Endodermal cell (in vitro differentiated cells): ENCODE data around the gene PROM1. TPM values are rescaled to one million over a fixed set of nuclear protein-coding genes. Genes with fewer than 3 reads are reported as not detected.
A peak's percentile ranks its signal among the peaks of the same experiment; 100 is the strongest.

ENCODE experiments used
- DNase-seq: peaks from one replicate; pipeline ENCODE4 v3.0.0-alpha.2; 2017
- H3K27ac ChIP-seq: 2 replicates; pipeline ENCODE4 v1.5.1; 2013; ENCODE audit warnings: mild to moderate bottlenecking, low read depth, low read length, moderate library complexity
- H3K27me3 ChIP-seq: 2 replicates; pipeline ENCODE4 v1.6.1; 2013; ENCODE audit warnings: mild to moderate bottlenecking, low read length, moderate library complexity; ENCODE audit not compliant: insufficient read depth, control insufficient read depth, poor library complexity, severe bottlenecking
- H3K36me3 ChIP-seq: 2 replicates; pipeline ENCODE4 v1.7.0; 2013; ENCODE audit warnings: mild to moderate bottlenecking, low read length, moderate library complexity; ENCODE audit not compliant: control insufficient read depth, insufficient read depth
- H3K4me1 ChIP-seq: one replicate; pipeline ENCODE4 v1.7.0; 2013; ENCODE audit warnings: low read length; ENCODE audit not compliant: control insufficient read depth, insufficient read depth
- H3K4me3 ChIP-seq: 2 replicates; pipeline ENCODE4 v1.5.1; 2013; ENCODE audit warnings: mild to moderate bottlenecking, low read length, moderate library complexity
- H3K9ac ChIP-seq: 2 replicates; pipeline ENCODE4 v1.6.1; 2013; ENCODE audit warnings: mild to moderate bottlenecking, low read length, moderate library complexity; ENCODE audit not compliant: poor library complexity, severe bottlenecking; ENCODE audit errors: extremely low read depth
- H3K9me3 ChIP-seq: 2 replicates; pipeline ENCODE4 v1.6.1; 2013; ENCODE audit warnings: mild to moderate bottlenecking, low read length, moderate library complexity; ENCODE audit not compliant: control insufficient read depth
- H3K27ac Mint-ChIP-seq: 2 replicates; pipeline ENCODE4 v1.8.0; 2020; ENCODE audit warnings: mixed read lengths
- H3K27me3 Mint-ChIP-seq: 2 replicates; pipeline ENCODE4 v1.8.0; 2021; ENCODE audit warnings: mild to moderate bottlenecking, mixed read lengths; ENCODE audit not compliant: insufficient read depth
- H3K36me3 Mint-ChIP-seq: 2 replicates; pipeline ENCODE4 v1.8.0; 2020; ENCODE audit warnings: low read depth, mixed read lengths
- H3K4me1 Mint-ChIP-seq: 2 replicates; pipeline ENCODE4 v1.8.0; 2020; ENCODE audit warnings: mixed read lengths
- H3K4me3 Mint-ChIP-seq: 2 replicates; pipeline ENCODE4 v1.8.0; 2020; ENCODE audit warnings: mild to moderate bottlenecking, moderate library complexity, mixed read lengths
- H3K9me3 Mint-ChIP-seq: 2 replicates; pipeline ENCODE4 v1.8.0; 2020; ENCODE audit warnings: mild to moderate bottlenecking, mixed read lengths
- CTCF ChIP-seq: fragments of 200-600 bp; sonication (generic); conservative IDR thresholded peaks from 2 replicates; pipeline ENCODE4 v1.5.0; 2021; ENCODE audit warnings: antibody characterized with exemption, mild to moderate bottlenecking
- WGBS, 2 experiments: methylation state at CpG; one replicate each; pipeline versions ENCODE4 v1.1.5 to v1.1.7; 2013; ENCODE audit warnings: missing lambda C conversion rate in 2 of 2, mixed read lengths in 1 of 2; ENCODE audit not compliant: insufficient coverage in 1 of 2, insufficient read length in 1 of 2; 5-methylcytosine and 5-hydroxymethylcytosine counted together
- total RNA-seq, 2 donors: library from RNA; stranded (reverse); fragmentation: NEBNext Ultra II Directional in 1 of 2; extraction: Animal tissue kit (Norgen Biotek cat#: 25700) in 1 of 2; gene quantifications; 2 replicates in 1 of 2; 3 replicates in 1 of 2; pipeline ENCODE4 v1.2.1, GENCODE V29; 2021

Gene PROM1
- total RNA-seq, 2 donors from 2014 or later: 38.6 to 51.6 TPM

- H3K36me3 ChIP-seq: peaks cover 5% of the 10 kb centered on the region
- H3K27ac ChIP-seq: no peak overlapping the region
- H3K9me3 ChIP-seq: no peaks in the 10 kb centered on the region
- no peak overlapping the region for H3K4me3 Mint-ChIP-seq
- H3K27me3 Mint-ChIP-seq: no peaks in the 10 kb centered on the region
- H3K9me3 Mint-ChIP-seq: no peaks in the 10 kb centered on the region
- H3K4me3 ChIP-seq: no peak overlapping the region
- 94 to 96% methylated on average over 2 to 3 of the region's 3 CpGs for WGBS, 2 experiments
- no peak for TF ChIP-seq CTCF
- H3K27ac Mint-ChIP-seq: no peak overlapping the region
- peaks cover 38% of the 10 kb centered on the region for H3K4me1 Mint-ChIP-seq
- peaks cover 26% of the 10 kb centered on the region for H3K36me3 Mint-ChIP-seq
- H3K4me1 ChIP-seq: no peaks in the 10 kb centered on the region
- DNase-seq: no peak
- H3K9ac ChIP-seq: no peak overlapping the region
- no peaks in the 10 kb centered on the region for H3K27me3 ChIP-seq
Measured at GRCh38 chr4:16070203-16070602, 13.6 kb downstream of the PROM1 start.

- H3K4me1 Mint-ChIP-seq: peaks cover 27% of the 10 kb centered on the region
Measured at GRCh38 chr4:16067515-16067914, 16.3 kb downstream of the PROM1 start.

GRCh38 chr4:16066586-16067128 is 17.2 kb downstream of the PROM1 start:
- no peaks in the 10 kb centered on the region for H3K9me3 ChIP-seq
- H3K27ac ChIP-seq: no peak overlapping the region
- no peaks in the 10 kb centered on the region for H3K36me3 ChIP-seq
- Mint-ChIP-seq H3K9me3 (no peaks in the 10 kb centered on the region), H3K36me3 (peaks cover 40% of the 10 kb centered on the region), H3K4me1 (peaks cover 20% of the 10 kb centered on the region), H3K27ac (no peak overlapping the region), H3K4me3 (no peak overlapping the region), H3K27me3 (no peaks in the 10 kb centered on the region)
- H3K27me3 ChIP-seq: no peaks in the 10 kb centered on the region
- 91 to 92% methylated on average over 6 to 7 of the region's 7 CpGs for WGBS, 2 experiments
- no peak overlapping the region for H3K4me3 ChIP-seq
- no peaks in the 10 kb centered on the region for H3K4me1 ChIP-seq
- DNase-seq: peak; percentile 25
- no peak for TF ChIP-seq CTCF
- no peak overlapping the region for H3K9ac ChIP-seq

More at GRCh38 chr4:16067515-16067914, 16.3 kb downstream of the PROM1 start:
- no peak overlapping the region for H3K27ac ChIP-seq
- no peak overlapping the region for H3K9ac ChIP-seq
- DNase-seq: peak; percentile 28
- peaks cover 37% of the 10 kb centered on the region for H3K36me3 Mint-ChIP-seq
- no peak overlapping the region for H3K27ac Mint-ChIP-seq
- H3K4me3 Mint-ChIP-seq: no peak overlapping the region
- no peaks in the 10 kb centered on the region for H3K4me1 ChIP-seq
- H3K27me3 Mint-ChIP-seq: no peaks in the 10 kb centered on the region
- no peaks in the 10 kb centered on the region for H3K9me3 Mint-ChIP-seq
- TF ChIP-seq CTCF: no peak
- WGBS, 2 experiments: 94% methylated on average over 11 to 12 of the region's 12 CpGs
- no peaks in the 10 kb centered on the region for H3K9me3 ChIP-seq
- H3K27me3 ChIP-seq: no peaks in the 10 kb centered on the region
- H3K36me3 ChIP-seq: no peaks in the 10 kb centered on the region
- no peak overlapping the region for H3K4me3 ChIP-seq
